Measurements from ENCODE around the gene ITFG1.

The ITFG1 gene

DNA sequence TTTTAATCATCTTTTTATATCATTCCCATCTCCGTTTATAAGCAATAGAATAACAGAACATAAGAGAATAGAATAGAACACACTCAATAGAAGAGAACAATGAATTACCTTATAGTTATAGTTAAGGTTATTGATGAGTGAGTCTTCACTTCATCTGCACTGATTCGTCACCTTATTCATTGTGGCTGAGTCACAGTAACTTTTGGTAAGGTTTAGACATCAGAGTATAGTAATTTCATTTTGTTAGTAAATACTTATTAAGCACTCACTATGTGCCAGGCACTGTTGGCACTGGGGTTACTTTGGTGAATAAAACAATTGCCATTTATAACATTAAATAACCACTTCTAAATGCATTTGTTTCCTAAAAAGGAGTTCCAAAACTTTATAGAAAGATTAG is 22.8 kb upstream of the ITFG1 start (continued):
- TF ChIP-seq CREB5 (CRISPR knock-in tag; IDR thresholded peaks at IDR 0.05; ENCODE audit: low read depth) (no peak), TCF4 (CRISPR knock-in tag; IDR thresholded peaks at IDR 0.05; ENCODE audit: borderline replicate concordance) (no peak), PPARA (CRISPR knock-in tag; IDR thresholded peaks at IDR 0.05; ENCODE audit: borderline replicate concordance) (no peak), TOX (CRISPR knock-in tag; IDR thresholded peaks at IDR 0.05; ENCODE audit: borderline replicate concordance) (no peak), ISL1 (CRISPR knock-in tag; IDR thresholded peaks at IDR 0.05) (no peak), SNAI2 (CRISPR knock-in tag; IDR thresholded peaks at IDR 0.05) (no peak), ZNF8 (CRISPR knock-in tag; IDR thresholded peaks at IDR 0.05) (no peak)

GRCh38 chr16:47481698-47482374 is 21.0 kb upstream of the ITFG1 start:
- TF ChIP-seq ESRRG (CRISPR knock-in tag; IDR thresholded peaks at IDR 0.05) (no peak), ISL1 (CRISPR knock-in tag; IDR thresholded peaks at IDR 0.05) (no peak), CREB5 (CRISPR knock-in tag; IDR thresholded peaks at IDR 0.05; ENCODE audit: low read depth) (no peak), ZNF8 (CRISPR knock-in tag; IDR thresholded peaks at IDR 0.05) (no peak), SNAI2 (CRISPR knock-in tag; IDR thresholded peaks at IDR 0.05) (no peak), ZFP3 (CRISPR knock-in tag; IDR thresholded peaks at IDR 0.05) (no peak), ZC3H10 (CRISPR knock-in tag; IDR thresholded peaks at IDR 0.05) (no peak), OSR1 (CRISPR knock-in tag; IDR thresholded peaks at IDR 0.05) (no peak), RARB (CRISPR knock-in tag; IDR thresholded peaks at IDR 0.05) (no peak), BACH2 (CRISPR knock-in tag; IDR thresholded peaks at IDR 0.05; ENCODE audit: borderline replicate concordance) (no peak), ZFP30 (CRISPR knock-in tag; IDR thresholded peaks at IDR 0.05) (no peak), PATZ1 (CRISPR knock-in tag; IDR thresholded peaks at IDR 0.05; ENCODE audit: borderline replicate concordance) (no peak), CSDC2 (CRISPR knock-in tag; IDR thresholded peaks at IDR 0.05) (no peak), ARNTL (CRISPR knock-in tag; IDR thresholded peaks at IDR 0.05; ENCODE audit: borderline replicate concordance, low read depth) (no peak)
- TF ChIP-seq, protein P1, sequence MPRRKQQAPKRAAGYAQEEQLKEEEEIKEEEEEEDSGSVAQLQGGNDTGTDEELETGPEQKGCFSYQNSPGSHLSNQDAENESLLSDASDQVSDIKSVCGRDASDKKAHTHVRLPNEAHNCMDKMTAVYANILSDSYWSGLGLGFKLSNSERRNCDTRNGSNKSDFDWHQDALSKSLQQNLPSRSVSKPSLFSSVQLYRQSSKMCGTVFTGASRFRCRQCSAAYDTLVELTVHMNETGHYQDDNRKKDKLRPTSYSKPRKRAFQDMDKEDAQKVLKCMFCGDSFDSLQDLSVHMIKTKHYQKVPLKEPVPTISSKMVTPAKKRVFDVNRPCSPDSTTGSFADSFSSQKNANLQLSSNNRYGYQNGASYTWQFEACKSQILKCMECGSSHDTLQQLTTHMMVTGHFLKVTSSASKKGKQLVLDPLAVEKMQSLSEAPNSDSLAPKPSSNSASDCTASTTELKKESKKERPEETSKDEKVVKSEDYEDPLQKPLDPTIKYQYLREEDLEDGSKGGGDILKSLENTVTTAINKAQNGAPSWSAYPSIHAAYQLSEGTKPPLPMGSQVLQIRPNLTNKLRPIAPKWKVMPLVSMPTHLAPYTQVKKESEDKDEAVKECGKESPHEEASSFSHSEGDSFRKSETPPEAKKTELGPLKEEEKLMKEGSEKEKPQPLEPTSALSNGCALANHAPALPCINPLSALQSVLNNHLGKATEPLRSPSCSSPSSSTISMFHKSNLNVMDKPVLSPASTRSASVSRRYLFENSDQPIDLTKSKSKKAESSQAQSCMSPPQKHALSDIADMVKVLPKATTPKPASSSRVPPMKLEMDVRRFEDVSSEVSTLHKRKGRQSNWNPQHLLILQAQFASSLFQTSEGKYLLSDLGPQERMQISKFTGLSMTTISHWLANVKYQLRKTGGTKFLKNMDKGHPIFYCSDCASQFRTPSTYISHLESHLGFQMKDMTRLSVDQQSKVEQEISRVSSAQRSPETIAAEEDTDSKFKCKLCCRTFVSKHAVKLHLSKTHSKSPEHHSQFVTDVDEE (CRISPR knock-in tag; IDR thresholded peaks at IDR 0.05) = no peak
- ATAC-seq = no peak

- TF ChIP-seq, protein P1 (CRISPR knock-in tag; IDR thresholded peaks at IDR 0.05) = no peak
- TF ChIP-seq BACH2 (CRISPR knock-in tag; IDR thresholded peaks at IDR 0.05; ENCODE audit: borderline replicate concordance) = no peak
- no peak for TF ChIP-seq PPARA (CRISPR knock-in tag; IDR thresholded peaks at IDR 0.05; ENCODE audit: borderline replicate concordance)
- TF ChIP-seq ESRRG (CRISPR knock-in tag; IDR thresholded peaks at IDR 0.05) = no peak
- no peak for TF ChIP-seq RARB (CRISPR knock-in tag; IDR thresholded peaks at IDR 0.05)
- no peak for ATAC-seq
Observed at GRCh38 chr16:47480410-47480809, 19.5 kb upstream of the ITFG1 start.
